Loucy (cell line): ENCODE measurements around the gene ANAPC15.

Experiments
- H2AFZ ChIP-seq: fragments of 200-600 bp; sonication (generic); 2 replicates; pipeline ENCODE4 v1.6.0; 2016; ENCODE audit warnings: antibody characterized with exemption, mild to moderate bottlenecking, low read length, moderate library complexity
- H3F3A ChIP-seq: fragments of 200-600 bp; 2 replicates; pipeline ENCODE4 v1.6.0; 2016; ENCODE audit warnings: antibody characterized with exemption, low read depth, mild to moderate bottlenecking
- H3K27me3 ChIP-seq: fragments of 200-600 bp; sonication (generic); 2 replicates; pipeline ENCODE4 v1.6.1; 2014; ENCODE audit warnings: low read length, mild to moderate bottlenecking; ENCODE audit not compliant: insufficient read depth, poor library complexity, severe bottlenecking
- H3K36me3 ChIP-seq: fragments of 200-600 bp; sonication (generic); 2 replicates; pipeline ENCODE4 v1.6.1; 2016; ENCODE audit warnings: low read length; ENCODE audit not compliant: insufficient read depth
- H3K4me1 ChIP-seq: fragments of 200-600 bp; sonication (generic); 2 replicates; pipeline ENCODE4 v1.5.1; 2014; ENCODE audit warnings: low read length, mild to moderate bottlenecking; ENCODE audit not compliant: insufficient read depth, poor library complexity, severe bottlenecking
- H3K4me2 ChIP-seq: fragments of 200-600 bp; sonication (generic); 2 replicates; pipeline ENCODE4 v1.6.0; 2014; ENCODE audit warnings: antibody characterized with exemption, low read length, low read depth, mild to moderate bottlenecking; ENCODE audit not compliant: poor library complexity, severe bottlenecking
- H3K4me3 ChIP-seq: fragments of 200-600 bp; sonication (generic); 2 replicates; pipeline ENCODE4 v1.5.1; 2014; ENCODE audit warnings: low read length, mild to moderate bottlenecking, mixed read lengths; ENCODE audit not compliant: poor library complexity, severe bottlenecking
- H3K79me2 ChIP-seq: fragments of 200-600 bp; sonication (generic); 2 replicates; pipeline ENCODE4 v1.6.1; 2014; ENCODE audit warnings: low read length; ENCODE audit not compliant: insufficient read depth
- H3K9ac ChIP-seq: fragments of 200-600 bp; sonication (generic); 2 replicates; pipeline ENCODE4 v1.6.0; 2014; ENCODE audit warnings: mild to moderate bottlenecking, low read depth, low read length, moderate library complexity; ENCODE audit not compliant: poor library complexity, severe bottlenecking
- H3K9me2 ChIP-seq: fragments of 200-600 bp; sonication (generic); replicated peaks from 2 replicates; pipeline ENCODE4 v1.6.1; 2016; ENCODE audit warnings: low read depth, low read length, mixed read lengths
- H3K9me3 ChIP-seq: fragments of 200-600 bp; sonication (generic); 2 replicates; pipeline ENCODE4 v1.6.1; 2014; ENCODE audit warnings: mild to moderate bottlenecking, antibody characterized with exemption, low read length, low read depth; ENCODE audit not compliant: insufficient read depth
- H4K20me1 ChIP-seq: fragments of 200-600 bp; sonication (generic); 2 replicates; pipeline ENCODE4 v1.6.0; 2014; ENCODE audit warnings: antibody characterized with exemption, low read length, mild to moderate bottlenecking; ENCODE audit not compliant: insufficient read depth, poor library complexity, severe bottlenecking
- CTCF ChIP-seq: fragments of 200-600 bp; sonication (generic); conservative IDR thresholded peaks from 2 replicates; pipeline ENCODE4 v1.5.1; 2014; ENCODE audit warnings: mild to moderate bottlenecking, antibody characterized with exemption, low read length
- EZH2phosphoT487 ChIP-seq: fragments of 200-600 bp; IDR thresholded peaks from 2 replicates; pipeline ENCODE4 v1.6.1; 2018; ENCODE audit warnings: antibody characterized with exemption, mild to moderate bottlenecking, moderate library complexity, borderline replicate concordance

The ANAPC15 gene

GRCh38 chr11:72122607-72123006 is 10.1 kb upstream of the ANAPC15 start:
- Histone ChIP-seq H3K36me3 (no peaks in the 10 kb centered on the region), H3K9ac (no peak overlapping the region)

GRCh38 chr11:72120930-72121329 is 8.4 kb upstream of the ANAPC15 start:
- Histone ChIP-seq H4K20me1 (no peaks in the 10 kb centered on the region), H3K4me1 (no peaks in the 10 kb centered on the region), H3F3A (no peaks in the 10 kb centered on the region), H3K4me3 (no peak overlapping the region), H2AFZ (no peak overlapping the region), H3K4me2 (no peak overlapping the region), H3K9me2 (no peaks in the 10 kb centered on the region), H3K27me3 (peaks cover under 1% of the 10 kb centered on the region), H3K36me3 (no peaks in the 10 kb centered on the region), H3K9me3 (no peaks in the 10 kb centered on the region; the same call in 1 of the 2 replicates), H3K9ac (no peak overlapping the region), H3K79me2 (no peaks in the 10 kb centered on the region)
- no peak for TF ChIP-seq CTCF
- TF ChIP-seq EZH2phosphoT487, result no peak

More at GRCh38 chr11:72122607-72123006, 10.1 kb upstream of the ANAPC15 start:
- peaks cover 10% of the 10 kb centered on the region; the same call in 1 of the 2 replicates for H3K9me3 ChIP-seq
- no peaks in the 10 kb centered on the region for H3K27me3 ChIP-seq
- H2AFZ ChIP-seq, result no peak overlapping the region
- no peaks in the 10 kb centered on the region for H3K9me2 ChIP-seq
- H3K4me1 ChIP-seq, result no peaks in the 10 kb centered on the region
- H3K79me2 ChIP-seq, result no peaks in the 10 kb centered on the region
- no peak overlapping the region for H3K4me2 ChIP-seq
- H4K20me1 ChIP-seq, result no peaks in the 10 kb centered on the region
- H3K4me3 ChIP-seq, result no peak overlapping the region
- no peak for TF ChIP-seq EZH2phosphoT487
- TF ChIP-seq CTCF, result no peak
- no peaks in the 10 kb centered on the region for H3F3A ChIP-seq

- Histone ChIP-seq H4K20me1 (no peaks in the 10 kb centered on the region), H3K4me3 (no peak overlapping the region), H3K9me3 (no peaks in the 10 kb centered on the region), H3K9ac (no peak overlapping the region), H3K4me1 (no peaks in the 10 kb centered on the region), H3F3A (no peaks in the 10 kb centered on the region), H3K4me2 (no peak overlapping the region), H3K36me3 (no peaks in the 10 kb centered on the region), H3K27me3 (peaks cover 15% of the 10 kb centered on the region), H3K79me2 (no peaks in the 10 kb centered on the region), H2AFZ (0 out of 2 replicates have a peak overlapping the region, but pooled peaks have one; percentile 23), H3K9me2 (no peaks in the 10 kb centered on the region)
- TF ChIP-seq EZH2phosphoT487 (no peak), CTCF (no peak)
Measured at GRCh38 chr11:72119198-72119597, 6.7 kb upstream of the ANAPC15 start.
